Breast epithelium (tissue), 4 donors: ENCODE measurements around the gene HSF4. TPM values are rescaled to one million over a fixed set of nuclear protein-coding genes. Genes with fewer than 3 reads are reported as not detected.
A peak's percentile ranks its signal among the peaks of the same experiment; 100 is the strongest.

ENCODE experiments used
- DNase-seq, 2 donors: peaks; one replicate each; pipeline ENCODE4 v3.0.0-alpha.2; 2019; ENCODE audit warnings: low spot score in 2 of 2
- H3K27ac ChIP-seq, 2 donors: fragments of 200-600 bp; sonication (generic) in 1 of 2; one replicate each; pipeline ENCODE4 v1.5.1; 2016 to 2019; ENCODE audit warnings: mild to moderate bottlenecking in 1 of 2
- H3K27me3 ChIP-seq, 2 donors: fragments of 200-600 bp; sonication (generic) in 1 of 2; one replicate each; pipeline versions ENCODE4 v1.5.1 to v1.6.0; 2017 to 2019; ENCODE audit warnings: control low read depth in 1 of 2, mild to moderate bottlenecking in 1 of 2
- H3K36me3 ChIP-seq: fragments of 200-600 bp; one replicate; pipeline ENCODE4 v1.5.1; 2019
- H3K4me1 ChIP-seq, 2 donors: fragments of 200-600 bp; sonication (generic); one replicate each; pipeline ENCODE4 v1.5.1; 2016 to 2019; ENCODE audit warnings: control low read depth in 1 of 2
- H3K4me3 ChIP-seq, 3 donors: fragments of 200-600 bp; sonication (generic); 1 replicate in 2 of 3; 2 replicates in 1 of 3; pipeline ENCODE4 v1.5.1; 2016 to 2019; ENCODE audit warnings: mild to moderate bottlenecking in 3 of 3, moderate library complexity in 2 of 3
- H3K9me3 ChIP-seq, 2 donors: fragments of 200-600 bp; sonication (generic) in 1 of 2; one replicate each; pipeline ENCODE4 v1.5.1; 2016 to 2019; ENCODE audit warnings: control low read depth in 1 of 2
- CTCF ChIP-seq, 3 donors: fragments of 450-650 bp; IDR thresholded peaks; one replicate each; pipeline ENCODE4 v1.5.1; 2016 to 2017; ENCODE audit warnings: antibody characterized with exemption in 3 of 3, mild to moderate bottlenecking in 3 of 3, moderate library complexity in 3 of 3
- POLR2A ChIP-seq: fragments of 450-650 bp; IDR thresholded peaks from one replicate; pipeline ENCODE4 v1.6.1; 2016; ENCODE audit warnings: antibody characterized with exemption, mild to moderate bottlenecking, moderate library complexity
- POLR2AphosphoS5 ChIP-seq, 3 donors: sonication (generic); formaldehyde crosslinking; IDR thresholded peaks; one replicate each; pipeline ENCODE4 v1.6.1; 2017; ENCODE audit warnings: antibody characterized with exemption in 3 of 3
- intact Hi-C: fragments of 100-400 bp; cut with DNase I; formaldehyde crosslinking; loops from one replicate; pipeline ENCODE4 v1.15.1; 2023; ENCODE audit warnings: low total_unique reads
- total RNA-seq, 3 donors: library from RNA; depleted of rRNA; stranded (reverse); fragments of >200 nt; gene quantifications; one replicate each; pipeline ENCODE4 v1.1.0, GENCODE V29; 2016

Gene HSF4
- total RNA-seq, 3 donors from 2014 or later: 46.9 to 113 (median 62.5) TPM

- H3K36me3 ChIP-seq: no peaks in the 10 kb centered on the region
- H3K27ac ChIP-seq: no peak overlapping the region
- intact Hi-C loops: no loop called here
- no peaks in the 10 kb centered on the region for H3K27me3 ChIP-seq
- no peak for DNase-seq
- TF ChIP-seq POLR2A (no peak), POLR2AphosphoS5 (IDR thresholded peaks at IDR 0.05) (no peak), CTCF (IDR thresholded peaks at IDR 0.05) (no peak)
- no peak overlapping the region for H3K4me3 ChIP-seq
- H3K9me3 ChIP-seq: no peaks in the 10 kb centered on the region
- peaks cover 7 to 14% of the 10 kb centered on the region in 2 donors for H3K4me1 ChIP-seq
Observed at GRCh38 chr16:67182288-67182687, 17.7 kb downstream of the HSF4 start.

- DNase-seq: no peak
Observed at GRCh38 chr16:67183284-67183626, 18.7 kb downstream of the HSF4 start.

GRCh38 chr16:67183627-67184452 is 19.3 kb downstream of the HSF4 start, which contains the start of gene MATCAP1:
Gene MATCAP1, minus strand, starts transcription at chr16:67183963. Its CDS starts 3,353 bp downstream, at chr16:67180610.
- DNase-seq: peak; percentile 91 to 97
- intact Hi-C loops: no loop called here
- peaks cover 7 to 9% of the 10 kb centered on the region in 2 donors for H3K4me1 ChIP-seq
- H3K9me3 ChIP-seq: no peaks in the 10 kb centered on the region
- H3K27ac ChIP-seq: peak within 1 kb of the TSS; percentile 99
- TF ChIP-seq POLR2AphosphoS5 (IDR thresholded peaks at IDR 0.05): peak; percentile 79 to 87 (median 80)
- peak; percentile 12 for TF ChIP-seq POLR2A
- TF ChIP-seq CTCF (IDR thresholded peaks at IDR 0.05): peak in 1 of 3 donors; percentile 8
- no peaks in the 10 kb centered on the region for H3K36me3 ChIP-seq
- H3K27me3 ChIP-seq: no peaks in the 10 kb centered on the region
- peak within 1 kb of the TSS; percentile 76 to 82 (median 78) for H3K4me3 ChIP-seq

More at GRCh38 chr16:67183284-67183626, 18.7 kb downstream of the HSF4 start:
- peak overlapping the region; percentile 99 for H3K27ac ChIP-seq
- H3K36me3 ChIP-seq: no peaks in the 10 kb centered on the region
- H3K9me3 ChIP-seq: no peaks in the 10 kb centered on the region
- TF ChIP-seq CTCF (IDR thresholded peaks at IDR 0.05) (no peak), POLR2A (no peak), POLR2AphosphoS5 (IDR thresholded peaks at IDR 0.05) (no peak)
- H3K27me3 ChIP-seq: no peaks in the 10 kb centered on the region
- peak overlapping the region; percentile 76 to 82 (median 78) for H3K4me3 ChIP-seq
- H3K4me1 ChIP-seq: peaks cover 7 to 9% of the 10 kb centered on the region in 2 donors
- intact Hi-C loops: no loop called here

- TF ChIP-seq POLR2AphosphoS5 (IDR thresholded peaks at IDR 0.05) (no peak), CTCF (IDR thresholded peaks at IDR 0.05) (no peak), POLR2A (no peak)
- Histone ChIP-seq H3K9me3 (no peaks in the 10 kb centered on the region), H3K27ac (peak overlapping the region; percentile 99), H3K27me3 (no peaks in the 10 kb centered on the region), H3K4me3 (peak overlapping the region; percentile 76 to 82 (median 78)), H3K4me1 (peaks cover 7 to 9% of the 10 kb centered on the region in 2 donors), H3K36me3 (no peaks in the 10 kb centered on the region)
- intact Hi-C loops: no loop called here
- DNase-seq: no peak
Observed at GRCh38 chr16:67184453-67184994, 20.0 kb downstream of the HSF4 start.
